Glutamatergic neuron (in vitro differentiated cells): ENCODE results near the gene HHIP. TPM values are rescaled to one million over a fixed set of nuclear protein-coding genes. Genes with fewer than 3 reads are reported as not detected.

Experiments
- DNase-seq: peaks from one replicate; pipeline ENCODE4 v3.0.0; 2022
- H3K27ac Mint-ChIP-seq: one replicate; pipeline ENCODE4 v1.8.0; 2020; ENCODE audit warnings: mild to moderate bottlenecking, mixed read lengths, inconsistent platforms; ENCODE audit not compliant: unreplicated experiment
- H3K27me3 Mint-ChIP-seq: one replicate; pipeline ENCODE4 v1.8.0; 2020; ENCODE audit warnings: mild to moderate bottlenecking, moderate library complexity, mixed read lengths, inconsistent platforms; ENCODE audit not compliant: unreplicated experiment
- H3K36me3 Mint-ChIP-seq: one replicate; pipeline ENCODE4 v1.8.0; 2020; ENCODE audit warnings: mild to moderate bottlenecking, mixed read lengths, inconsistent platforms; ENCODE audit not compliant: unreplicated experiment
- H3K4me1 Mint-ChIP-seq: one replicate; pipeline ENCODE4 v1.8.0; 2020; ENCODE audit warnings: mild to moderate bottlenecking, low read depth, mixed read lengths, inconsistent platforms; ENCODE audit not compliant: unreplicated experiment
- H3K4me3 Mint-ChIP-seq: one replicate; pipeline ENCODE4 v1.8.0; 2020; ENCODE audit warnings: mild to moderate bottlenecking, mixed read lengths, inconsistent platforms; ENCODE audit not compliant: unreplicated experiment
- H3K9me3 Mint-ChIP-seq: one replicate; pipeline ENCODE4 v1.8.0; 2020; ENCODE audit warnings: mild to moderate bottlenecking, moderate library complexity, mixed read lengths, inconsistent platforms; ENCODE audit not compliant: unreplicated experiment
- total RNA-seq: library from RNA; stranded (reverse); fragmentation: NEBNext Ultra II Directional; extraction: Animal tissue kit (Norgen Biotek cat#: 25700); gene quantifications from one replicate; pipeline ENCODE4 v1.2.1, GENCODE V29; 2021; ENCODE audit not compliant: unreplicated experiment
- TF ChIP-seq, protein P1 (sequence below): fragments of 200-600 bp; sonication (generic); IDR thresholded peaks from one replicate; pipeline ENCODE4 v1.5.0; 2021; ENCODE audit not compliant: partially characterized antibody, unreplicated experiment

HHIP gene
- total RNA-seq, 1 donor from 2014 or later = 9.7 TPM

GRCh38 chr4:144689125-144689524, 43.2 kb downstream of the HHIP start:
- H3K27ac Mint-ChIP-seq = no peak overlapping the region
- no peak overlapping the region for H3K4me3 Mint-ChIP-seq
- no peak for DNase-seq
- H3K36me3 Mint-ChIP-seq = no peaks in the 10 kb centered on the region
- no peaks in the 10 kb centered on the region for H3K4me1 Mint-ChIP-seq
- TF ChIP-seq, protein P1, sequence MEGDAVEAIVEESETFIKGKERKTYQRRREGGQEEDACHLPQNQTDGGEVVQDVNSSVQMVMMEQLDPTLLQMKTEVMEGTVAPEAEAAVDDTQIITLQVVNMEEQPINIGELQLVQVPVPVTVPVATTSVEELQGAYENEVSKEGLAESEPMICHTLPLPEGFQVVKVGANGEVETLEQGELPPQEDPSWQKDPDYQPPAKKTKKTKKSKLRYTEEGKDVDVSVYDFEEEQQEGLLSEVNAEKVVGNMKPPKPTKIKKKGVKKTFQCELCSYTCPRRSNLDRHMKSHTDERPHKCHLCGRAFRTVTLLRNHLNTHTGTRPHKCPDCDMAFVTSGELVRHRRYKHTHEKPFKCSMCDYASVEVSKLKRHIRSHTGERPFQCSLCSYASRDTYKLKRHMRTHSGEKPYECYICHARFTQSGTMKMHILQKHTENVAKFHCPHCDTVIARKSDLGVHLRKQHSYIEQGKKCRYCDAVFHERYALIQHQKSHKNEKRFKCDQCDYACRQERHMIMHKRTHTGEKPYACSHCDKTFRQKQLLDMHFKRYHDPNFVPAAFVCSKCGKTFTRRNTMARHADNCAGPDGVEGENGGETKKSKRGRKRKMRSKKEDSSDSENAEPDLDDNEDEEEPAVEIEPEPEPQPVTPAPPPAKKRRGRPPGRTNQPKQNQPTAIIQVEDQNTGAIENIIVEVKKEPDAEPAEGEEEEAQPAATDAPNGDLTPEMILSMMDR = no peak
- no peaks in the 10 kb centered on the region for H3K27me3 Mint-ChIP-seq
- H3K9me3 Mint-ChIP-seq = no peaks in the 10 kb centered on the region

DNA sequence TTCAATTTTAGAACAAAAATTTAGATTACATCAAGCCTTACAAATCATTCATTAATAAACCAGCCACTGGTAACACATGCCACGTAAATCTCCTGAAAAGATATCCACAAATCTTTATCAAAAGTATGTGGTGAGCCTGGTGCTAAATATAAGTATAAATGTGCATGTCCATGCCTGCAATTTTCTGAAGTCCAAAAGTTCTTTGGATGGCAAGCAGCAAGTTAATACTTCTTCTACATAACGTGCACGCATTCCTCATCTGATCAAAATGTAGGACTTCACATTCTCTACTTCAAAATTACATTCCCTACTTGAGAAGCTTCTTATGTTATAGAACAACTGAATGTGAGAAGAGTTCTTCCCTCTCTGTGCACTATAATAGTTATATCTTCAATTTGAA, 49.8 kb downstream of the HHIP start:
- no peak for DNase-seq
- TF ChIP-seq, protein P1 = no peak
- Mint-ChIP-seq H3K4me3 (no peak overlapping the region), H3K36me3 (no peaks in the 10 kb centered on the region), H3K27me3 (no peaks in the 10 kb centered on the region), H3K27ac (no peak overlapping the region), H3K4me1 (no peaks in the 10 kb centered on the region), H3K9me3 (no peaks in the 10 kb centered on the region)

DNA sequence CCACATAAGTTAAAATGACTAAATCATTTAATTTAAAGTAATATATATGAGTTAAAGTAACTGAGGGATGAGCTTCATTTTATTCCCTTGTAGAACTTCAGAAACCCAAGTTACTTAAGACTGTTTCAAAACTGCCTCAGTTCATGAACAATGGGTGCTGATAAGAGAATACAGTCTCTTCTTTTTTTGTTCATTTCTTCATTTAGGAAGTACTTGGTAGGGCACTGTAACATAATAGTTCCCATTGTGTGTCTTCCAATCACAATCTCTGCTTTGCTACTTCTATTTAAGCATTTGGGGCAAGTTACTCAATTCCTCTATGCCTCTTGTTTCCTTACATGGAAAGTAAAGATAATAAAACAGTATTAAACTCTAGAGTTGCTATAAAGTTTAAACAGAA, 50.4 kb downstream of the HHIP start:
- TF ChIP-seq, protein P1 = no peak
- Mint-ChIP-seq H3K36me3 (no peaks in the 10 kb centered on the region), H3K27ac (no peak overlapping the region), H3K4me1 (no peaks in the 10 kb centered on the region), H3K27me3 (no peaks in the 10 kb centered on the region), H3K9me3 (no peaks in the 10 kb centered on the region), H3K4me3 (no peak overlapping the region)
- DNase-seq = no peak

DNA sequence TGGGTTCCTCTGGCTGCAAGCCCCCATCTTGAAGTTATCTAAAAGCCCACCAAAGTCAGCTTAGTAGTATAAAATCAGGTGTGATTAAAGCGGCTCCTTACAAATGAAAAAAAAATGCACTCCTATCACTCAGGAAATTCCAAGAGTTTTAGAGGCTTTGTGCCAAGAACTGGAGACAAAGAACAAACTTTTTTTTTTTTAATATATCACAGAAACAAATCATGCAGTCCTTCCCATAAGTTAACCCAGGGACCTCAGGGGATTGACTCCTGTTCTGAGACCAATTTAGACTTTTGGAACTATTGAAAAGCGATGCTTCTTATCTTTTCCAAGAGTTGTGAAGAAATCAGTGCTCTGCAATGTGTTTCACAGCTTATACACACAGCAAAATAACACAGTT, 53.6 kb downstream of the HHIP start:
- no peak overlapping the region for H3K27ac Mint-ChIP-seq
- no peaks in the 10 kb centered on the region for H3K9me3 Mint-ChIP-seq
- TF ChIP-seq, protein P1 = no peak
- H3K27me3 Mint-ChIP-seq = no peaks in the 10 kb centered on the region
- no peak overlapping the region for H3K4me3 Mint-ChIP-seq
- H3K36me3 Mint-ChIP-seq = no peaks in the 10 kb centered on the region
- no peak for DNase-seq
- no peaks in the 10 kb centered on the region for H3K4me1 Mint-ChIP-seq

DNA sequence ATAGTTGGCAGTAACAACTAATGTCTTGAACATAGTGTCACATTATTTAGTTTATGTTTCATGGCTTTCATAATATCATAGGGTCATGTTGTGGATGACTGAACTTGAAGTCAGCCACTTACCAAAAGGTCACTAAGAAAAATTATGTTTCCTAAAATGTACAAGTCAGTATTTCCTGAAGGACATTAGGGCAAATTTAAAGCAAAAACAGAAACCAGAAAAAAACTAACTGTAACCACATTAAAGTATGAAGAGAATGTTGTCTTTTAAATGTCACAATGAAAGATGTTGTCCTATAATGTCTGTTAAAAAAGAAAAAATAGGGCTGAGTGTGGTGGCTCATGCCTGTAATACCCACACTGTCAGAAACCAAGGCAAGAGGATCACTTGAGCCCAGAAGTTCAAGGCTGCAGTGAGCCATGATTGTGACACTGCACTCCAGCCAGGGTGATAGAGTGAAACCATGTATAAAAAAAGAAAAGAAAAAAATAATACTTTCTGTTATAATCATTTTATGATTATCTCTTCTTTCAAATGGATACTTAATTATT, 55.8 kb downstream of the HHIP start:
- Mint-ChIP-seq H3K27me3 (no peaks in the 10 kb centered on the region), H3K36me3 (no peaks in the 10 kb centered on the region), H3K9me3 (no peaks in the 10 kb centered on the region), H3K27ac (no peak overlapping the region), H3K4me3 (no peak overlapping the region), H3K4me1 (no peaks in the 10 kb centered on the region)
- DNase-seq = no peak
- TF ChIP-seq, protein P1 = no peak
